Osteocyte (in vitro differentiated cells): Measurements from ENCODE around the gene ABLIM2. TPM values are rescaled to one million over a fixed set of nuclear protein-coding genes. Genes with fewer than 3 reads are reported as not detected.

ENCODE experiments used
- DNase-seq: peaks from one replicate; pipeline ENCODE4 v3.0.0; 2021; ENCODE audit warnings: mixed read lengths; ENCODE audit not compliant: unreplicated experiment; ENCODE audit errors: extremely low spot score
- H3K27ac Mint-ChIP-seq: one replicate; pipeline ENCODE4 v1.8.0; 2021; ENCODE audit warnings: mild to moderate bottlenecking, mixed read lengths; ENCODE audit not compliant: unreplicated experiment
- H3K27me3 Mint-ChIP-seq: one replicate; pipeline ENCODE4 v1.8.0; 2021; ENCODE audit warnings: mixed read lengths; ENCODE audit not compliant: unreplicated experiment
- H3K36me3 Mint-ChIP-seq: one replicate; pipeline ENCODE4 v1.8.0; 2021; ENCODE audit warnings: mixed read lengths; ENCODE audit not compliant: unreplicated experiment
- H3K4me1 Mint-ChIP-seq: one replicate; pipeline ENCODE4 v1.8.0; 2021; ENCODE audit warnings: mixed read lengths; ENCODE audit not compliant: unreplicated experiment
- H3K4me3 Mint-ChIP-seq: one replicate; pipeline ENCODE4 v1.8.0; 2021; ENCODE audit warnings: mild to moderate bottlenecking, moderate library complexity, mixed read lengths; ENCODE audit not compliant: unreplicated experiment
- H3K9me3 Mint-ChIP-seq: one replicate; pipeline ENCODE4 v1.8.0; 2021; ENCODE audit warnings: mixed read lengths; ENCODE audit not compliant: unreplicated experiment
- total RNA-seq: library from RNA; stranded (reverse); gene quantifications from 2 replicates; pipeline ENCODE4 v1.2.1, GENCODE V29; 2021
- TF ChIP-seq, protein P1 (sequence below): fragments of 200-600 bp; sonication (generic); IDR thresholded peaks from 2 replicates; pipeline ENCODE4 v1.5.0; 2021; ENCODE audit warnings: antibody characterized with exemption, mild to moderate bottlenecking, moderate library complexity

The ABLIM2 gene
- total RNA-seq, 1 donor from 2014 or later = 0.24 TPM

DNA sequence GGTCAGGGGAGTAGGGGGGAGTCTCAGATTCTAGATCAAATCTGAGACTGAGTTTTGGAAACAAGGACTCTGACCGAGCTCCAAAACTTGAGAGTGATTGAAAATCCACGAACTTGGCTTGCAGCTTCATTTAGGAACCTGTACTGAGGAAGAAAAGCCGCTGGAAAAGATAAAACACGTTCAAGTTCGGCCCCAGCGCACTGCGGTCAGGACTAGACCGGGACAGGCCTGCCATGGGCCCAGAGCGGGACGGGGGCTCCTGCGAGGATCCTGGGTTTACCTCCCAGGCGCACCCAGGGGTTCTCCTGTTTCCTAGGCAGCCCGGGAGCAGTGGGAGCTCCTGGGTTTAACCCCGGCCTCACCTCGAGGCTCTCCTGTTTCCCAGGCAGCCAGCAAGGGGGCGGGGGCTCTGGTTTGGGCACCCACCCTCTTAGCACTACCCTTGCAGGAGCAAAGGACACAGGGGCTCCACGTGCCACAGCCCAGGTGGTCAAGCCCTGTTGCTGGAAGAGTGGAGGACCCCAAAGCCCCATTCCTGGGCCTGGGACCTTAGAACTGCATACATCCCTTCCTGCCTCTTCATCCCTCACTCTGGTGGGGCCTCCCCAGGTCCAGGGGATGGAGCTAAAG lies 74.5 kb downstream of the ABLIM2 start:
- TF ChIP-seq, protein P1, sequence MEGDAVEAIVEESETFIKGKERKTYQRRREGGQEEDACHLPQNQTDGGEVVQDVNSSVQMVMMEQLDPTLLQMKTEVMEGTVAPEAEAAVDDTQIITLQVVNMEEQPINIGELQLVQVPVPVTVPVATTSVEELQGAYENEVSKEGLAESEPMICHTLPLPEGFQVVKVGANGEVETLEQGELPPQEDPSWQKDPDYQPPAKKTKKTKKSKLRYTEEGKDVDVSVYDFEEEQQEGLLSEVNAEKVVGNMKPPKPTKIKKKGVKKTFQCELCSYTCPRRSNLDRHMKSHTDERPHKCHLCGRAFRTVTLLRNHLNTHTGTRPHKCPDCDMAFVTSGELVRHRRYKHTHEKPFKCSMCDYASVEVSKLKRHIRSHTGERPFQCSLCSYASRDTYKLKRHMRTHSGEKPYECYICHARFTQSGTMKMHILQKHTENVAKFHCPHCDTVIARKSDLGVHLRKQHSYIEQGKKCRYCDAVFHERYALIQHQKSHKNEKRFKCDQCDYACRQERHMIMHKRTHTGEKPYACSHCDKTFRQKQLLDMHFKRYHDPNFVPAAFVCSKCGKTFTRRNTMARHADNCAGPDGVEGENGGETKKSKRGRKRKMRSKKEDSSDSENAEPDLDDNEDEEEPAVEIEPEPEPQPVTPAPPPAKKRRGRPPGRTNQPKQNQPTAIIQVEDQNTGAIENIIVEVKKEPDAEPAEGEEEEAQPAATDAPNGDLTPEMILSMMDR = no peak
- H3K9me3 Mint-ChIP-seq = no peaks in the 10 kb centered on the region
- no peak overlapping the region for H3K27ac Mint-ChIP-seq
- DNase-seq = no peak
- no peak overlapping the region for H3K4me3 Mint-ChIP-seq
- H3K27me3 Mint-ChIP-seq = peaks cover 41% of the 10 kb centered on the region
- no peaks in the 10 kb centered on the region for H3K36me3 Mint-ChIP-seq
- no peaks in the 10 kb centered on the region for H3K4me1 Mint-ChIP-seq

DNA sequence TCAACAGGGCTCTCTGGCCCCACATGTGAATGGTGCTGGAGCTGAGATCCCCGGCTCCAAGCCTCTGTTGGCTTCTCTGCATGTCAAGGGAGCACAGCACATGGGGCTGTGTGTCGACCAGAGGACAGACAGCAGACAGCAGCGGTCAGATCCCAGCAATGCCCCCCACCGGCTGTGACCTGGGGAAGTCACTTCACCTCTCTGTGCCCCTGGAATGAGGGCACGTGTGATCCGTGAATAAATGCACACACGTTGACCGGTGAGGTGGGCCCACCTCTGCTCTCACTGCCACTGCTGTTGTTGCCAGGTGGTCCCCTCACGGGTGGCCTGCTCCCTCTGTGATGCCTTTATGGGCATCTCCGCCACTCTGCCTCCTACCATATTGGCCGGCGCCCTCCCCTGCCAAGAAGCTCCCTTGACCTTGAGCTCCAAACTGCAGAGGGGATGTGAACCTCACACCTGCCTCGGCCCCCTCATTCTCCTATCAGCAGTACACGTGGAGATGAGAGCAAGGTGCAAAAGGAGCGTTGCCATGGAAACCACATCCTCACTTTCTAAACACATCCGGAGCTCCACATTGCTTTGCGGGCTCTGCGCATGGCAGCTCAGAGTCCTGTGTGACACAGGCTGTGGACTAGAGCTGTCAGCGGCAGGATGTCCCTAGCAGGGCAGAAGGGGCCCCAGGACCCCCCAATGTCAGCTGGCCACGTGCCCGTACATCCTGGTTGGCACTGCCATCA lies 75.4 kb downstream of the ABLIM2 start:
- TF ChIP-seq, protein P1 = no peak
- Mint-ChIP-seq H3K27me3 (peaks cover 48% of the 10 kb centered on the region), H3K4me3 (no peak overlapping the region), H3K27ac (no peak overlapping the region), H3K36me3 (no peaks in the 10 kb centered on the region), H3K4me1 (no peaks in the 10 kb centered on the region), H3K9me3 (no peaks in the 10 kb centered on the region)
- DNase-seq = no peak

DNA sequence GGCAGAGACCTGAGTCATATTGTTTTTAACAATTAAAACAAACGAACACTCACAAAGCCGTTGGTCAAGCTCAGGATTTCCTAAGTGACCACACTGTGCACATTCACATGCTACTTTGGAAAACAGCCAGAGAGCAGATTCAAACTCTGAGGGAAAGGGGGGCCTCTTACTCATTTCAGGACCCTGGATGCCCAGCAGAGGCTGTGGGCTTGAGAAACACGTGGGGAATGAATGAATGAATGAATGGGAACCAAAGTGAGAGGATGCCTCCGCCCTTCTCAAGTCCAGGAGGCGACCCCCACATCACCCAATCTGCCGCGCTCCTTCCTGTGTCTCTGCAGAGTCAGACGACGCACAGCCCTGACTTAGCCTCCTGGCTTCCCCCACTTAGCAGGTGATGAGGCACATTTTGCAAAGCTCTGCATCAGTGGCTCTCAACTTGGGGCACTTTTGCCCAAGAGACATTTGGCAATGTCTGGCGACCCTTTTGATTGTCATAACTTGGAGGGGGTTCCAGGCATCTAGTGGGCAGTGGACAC lies 76.0 kb downstream of the ABLIM2 start:
- Mint-ChIP-seq H3K27me3 (peaks cover 49% of the 10 kb centered on the region), H3K36me3 (no peaks in the 10 kb centered on the region), H3K9me3 (no peaks in the 10 kb centered on the region), H3K4me3 (no peak overlapping the region), H3K27ac (no peak overlapping the region), H3K4me1 (no peaks in the 10 kb centered on the region)
- TF ChIP-seq, protein P1 = no peak
- no peak for DNase-seq

DNA sequence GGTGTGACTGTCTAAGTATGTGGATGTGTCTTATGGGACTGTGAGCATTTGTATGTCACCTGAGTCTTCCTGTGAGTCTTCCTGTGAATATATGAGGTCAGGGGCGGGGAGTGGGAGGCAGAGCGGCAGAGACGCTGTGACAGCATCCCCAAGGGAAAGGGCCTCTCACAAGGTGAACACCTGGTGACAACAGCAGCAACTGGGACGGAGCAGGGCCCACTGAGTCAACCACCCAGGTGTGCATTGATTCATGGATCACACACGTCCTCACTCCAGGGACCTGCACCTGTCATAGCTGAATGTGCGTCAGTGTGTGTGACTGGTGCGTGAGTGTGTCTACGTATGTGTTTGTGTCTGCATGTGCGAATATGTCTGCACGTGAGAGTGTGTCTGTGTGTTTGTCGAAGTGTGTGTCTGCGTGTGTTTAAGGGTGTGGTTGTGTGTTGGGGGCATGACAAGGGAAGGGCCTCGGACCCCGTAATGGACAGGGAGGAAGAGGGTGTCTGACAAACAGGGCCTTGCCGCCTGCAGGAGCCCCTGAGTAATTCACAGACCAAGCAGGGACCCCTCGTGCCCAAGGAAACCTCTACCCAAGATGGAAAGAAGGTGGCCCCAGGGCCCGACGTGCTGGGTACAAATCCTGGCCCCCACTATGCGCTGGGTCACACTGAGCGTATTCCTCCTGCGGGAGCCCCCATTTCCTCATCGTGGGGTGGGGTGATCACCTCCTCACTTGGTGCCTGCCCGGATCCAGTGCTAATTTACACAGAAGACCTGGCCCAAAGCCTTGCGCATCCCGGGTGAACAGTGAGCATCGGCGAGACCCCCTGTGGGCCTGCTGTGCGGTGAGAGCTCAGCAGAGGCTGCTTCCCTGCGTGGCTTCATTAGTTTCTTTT lies 76.7 kb downstream of the ABLIM2 start:
- no peak overlapping the region for H3K4me3 Mint-ChIP-seq
- no peaks in the 10 kb centered on the region for H3K4me1 Mint-ChIP-seq

More for the DNA sequence above, 76.7 kb downstream of the ABLIM2 start:
- no peaks in the 10 kb centered on the region for H3K36me3 Mint-ChIP-seq
- no peak overlapping the region for H3K27ac Mint-ChIP-seq
- H3K27me3 Mint-ChIP-seq = peaks cover 43% of the 10 kb centered on the region
- no peak for DNase-seq
- no peaks in the 10 kb centered on the region for H3K9me3 Mint-ChIP-seq
- TF ChIP-seq, protein P1 = no peak
